IPS-18a (cell line): ENCODE results near the gene NUDT1.

Experiments used
- H3K27ac ChIP-seq: one replicate; pipeline ENCODE4 v1.5.1; 2013; ENCODE audit warnings: low read length
- H3K27me3 ChIP-seq: one replicate; pipeline ENCODE4 v1.6.1; 2013; ENCODE audit warnings: mild to moderate bottlenecking, low read length; ENCODE audit not compliant: control insufficient read depth, insufficient read depth
- H3K36me3 ChIP-seq: one replicate; pipeline ENCODE4 v1.6.1; 2013; ENCODE audit warnings: low read depth, low read length; ENCODE audit not compliant: control insufficient read depth
- H3K4me1 ChIP-seq: one replicate; pipeline ENCODE4 v1.6.1; 2013; ENCODE audit warnings: low read depth, low read length; ENCODE audit not compliant: control insufficient read depth
- H3K4me3 ChIP-seq: one replicate; pipeline ENCODE4 v1.5.1; 2013; ENCODE audit warnings: low read length
- H3K9ac ChIP-seq: one replicate; pipeline ENCODE4 v1.6.1; 2013; ENCODE audit warnings: mild to moderate bottlenecking, low read length, moderate library complexity
- H3K9me3 ChIP-seq: one replicate; pipeline ENCODE4 v1.6.1; 2013; ENCODE audit warnings: low read depth, low read length; ENCODE audit not compliant: control insufficient read depth

The NUDT1 gene

GRCh38 chr7:2299131-2299829 is 57.3 kb downstream of the NUDT1 start:
- H3K27me3 ChIP-seq = no peaks in the 10 kb centered on the region
- no peak overlapping the region for H3K27ac ChIP-seq
- no peak overlapping the region for H3K4me3 ChIP-seq
- no peaks in the 10 kb centered on the region for H3K36me3 ChIP-seq
- peaks cover 13% of the 10 kb centered on the region for H3K4me1 ChIP-seq
- no peaks in the 10 kb centered on the region for H3K9me3 ChIP-seq
- no peak overlapping the region for H3K9ac ChIP-seq

- Histone ChIP-seq H3K36me3 (no peaks in the 10 kb centered on the region), H3K9me3 (no peaks in the 10 kb centered on the region), H3K4me1 (peaks cover 13% of the 10 kb centered on the region), H3K9ac (no peak overlapping the region), H3K4me3 (no peak overlapping the region), H3K27me3 (no peaks in the 10 kb centered on the region), H3K27ac (no peak overlapping the region)
Measured at GRCh38 chr7:2299870-2300512, 58.0 kb downstream of the NUDT1 start.
